ENCODE data around the gene SPRYD7.

- TF ChIP-seq, protein P1, sequence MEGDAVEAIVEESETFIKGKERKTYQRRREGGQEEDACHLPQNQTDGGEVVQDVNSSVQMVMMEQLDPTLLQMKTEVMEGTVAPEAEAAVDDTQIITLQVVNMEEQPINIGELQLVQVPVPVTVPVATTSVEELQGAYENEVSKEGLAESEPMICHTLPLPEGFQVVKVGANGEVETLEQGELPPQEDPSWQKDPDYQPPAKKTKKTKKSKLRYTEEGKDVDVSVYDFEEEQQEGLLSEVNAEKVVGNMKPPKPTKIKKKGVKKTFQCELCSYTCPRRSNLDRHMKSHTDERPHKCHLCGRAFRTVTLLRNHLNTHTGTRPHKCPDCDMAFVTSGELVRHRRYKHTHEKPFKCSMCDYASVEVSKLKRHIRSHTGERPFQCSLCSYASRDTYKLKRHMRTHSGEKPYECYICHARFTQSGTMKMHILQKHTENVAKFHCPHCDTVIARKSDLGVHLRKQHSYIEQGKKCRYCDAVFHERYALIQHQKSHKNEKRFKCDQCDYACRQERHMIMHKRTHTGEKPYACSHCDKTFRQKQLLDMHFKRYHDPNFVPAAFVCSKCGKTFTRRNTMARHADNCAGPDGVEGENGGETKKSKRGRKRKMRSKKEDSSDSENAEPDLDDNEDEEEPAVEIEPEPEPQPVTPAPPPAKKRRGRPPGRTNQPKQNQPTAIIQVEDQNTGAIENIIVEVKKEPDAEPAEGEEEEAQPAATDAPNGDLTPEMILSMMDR (optimal IDR thresholded peaks at IDR 0.05 in 1 of 3, IDR thresholded peaks at IDR 0.05 in 1 of 3, conservative IDR thresholded peaks at IDR 0.05 in 1 of 3; ENCODE audit: extremely low read depth in 1 of 3, insufficient read depth in 2 of 3, low read length in 3 of 3) = no peak
- TF ChIP-seq EZH2 (IDR thresholded peaks at IDR 0.05; ENCODE audit: low read length) = no peak
These were observed 27.5 kb downstream of the SPRYD7 start for GRCh38 chr13:49908637-49909036.

Measured in keratinocyte (primary cell).